ENCODE results near the gene KMO.

The KMO gene

GRCh38 chr1:241598249-241598648 is 66.1 kb downstream of the KMO start:
- no peak for DNase-seq

DNA sequence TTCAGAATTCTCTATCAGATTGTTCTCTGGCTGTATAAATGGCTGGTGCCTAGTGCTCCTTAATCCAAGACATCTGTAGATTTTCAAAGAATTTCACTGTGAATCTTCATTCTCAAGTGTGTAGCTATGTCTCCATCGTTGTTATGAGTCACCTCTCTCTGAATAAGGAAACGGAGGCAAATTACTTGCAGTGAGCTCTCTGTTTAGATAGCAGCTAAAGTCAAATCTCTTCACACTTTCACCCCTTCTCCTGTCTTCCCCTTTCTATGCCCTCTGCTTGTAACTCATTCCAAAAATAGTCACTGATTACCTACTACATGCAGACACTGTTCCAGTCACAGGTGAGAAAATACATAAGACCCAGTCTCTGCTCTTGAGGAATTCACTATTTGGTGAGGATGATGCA is 68.3 kb downstream of the KMO start:
- no peak for DNase-seq

DNA sequence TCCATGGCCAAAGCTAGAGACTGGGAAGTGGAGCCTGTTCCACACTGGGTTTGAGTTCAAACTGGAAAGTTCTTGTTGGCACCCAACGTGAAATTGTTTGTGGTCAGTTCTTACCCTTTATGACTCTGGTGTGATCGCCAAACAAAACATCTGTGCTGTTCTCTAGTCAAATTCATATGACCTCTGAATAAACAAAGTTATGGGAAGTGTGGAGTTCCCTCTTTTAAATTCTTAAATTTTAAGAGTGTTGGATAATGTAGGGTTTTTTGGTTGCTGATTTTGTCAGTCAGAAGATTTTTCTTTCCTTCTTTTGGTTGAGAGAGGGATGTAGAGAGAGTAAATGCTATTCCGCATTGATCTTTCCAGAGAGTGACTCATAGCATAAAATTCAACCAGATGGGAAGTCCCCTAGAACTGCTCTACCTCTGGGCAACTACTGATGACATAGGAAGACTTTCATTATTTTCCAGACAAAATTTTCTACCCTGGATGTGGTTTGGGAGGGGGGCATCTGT is 71.6 kb downstream of the KMO start:
- no peak for DNase-seq

GRCh38 chr1:241605146-241605805 is 73.1 kb downstream of the KMO start:
- DNase-seq, result no peak

DNA sequence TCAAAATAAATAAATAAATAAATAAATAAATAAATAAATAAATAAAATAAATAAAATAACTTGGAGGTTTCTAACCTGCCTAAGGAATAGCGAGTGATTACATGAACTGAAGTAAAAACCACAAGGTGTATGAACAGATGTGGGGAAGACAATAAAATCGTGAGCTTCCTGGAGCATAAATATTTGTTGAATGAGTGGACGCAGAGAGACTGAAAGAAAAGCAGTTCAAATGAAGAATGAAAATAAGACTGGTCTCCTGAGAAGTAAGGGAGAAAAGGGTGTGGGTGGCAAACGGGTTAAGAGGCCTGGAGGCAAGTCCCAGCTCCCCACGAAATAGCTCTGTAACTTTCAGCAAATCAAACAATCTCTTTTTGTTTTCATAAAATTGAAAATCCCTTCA is 74.4 kb downstream of the KMO start:
- no peak for DNase-seq

GRCh38 chr1:241607497-241607896 is 75.3 kb downstream of the KMO start:
- no peak for DNase-seq

DNA sequence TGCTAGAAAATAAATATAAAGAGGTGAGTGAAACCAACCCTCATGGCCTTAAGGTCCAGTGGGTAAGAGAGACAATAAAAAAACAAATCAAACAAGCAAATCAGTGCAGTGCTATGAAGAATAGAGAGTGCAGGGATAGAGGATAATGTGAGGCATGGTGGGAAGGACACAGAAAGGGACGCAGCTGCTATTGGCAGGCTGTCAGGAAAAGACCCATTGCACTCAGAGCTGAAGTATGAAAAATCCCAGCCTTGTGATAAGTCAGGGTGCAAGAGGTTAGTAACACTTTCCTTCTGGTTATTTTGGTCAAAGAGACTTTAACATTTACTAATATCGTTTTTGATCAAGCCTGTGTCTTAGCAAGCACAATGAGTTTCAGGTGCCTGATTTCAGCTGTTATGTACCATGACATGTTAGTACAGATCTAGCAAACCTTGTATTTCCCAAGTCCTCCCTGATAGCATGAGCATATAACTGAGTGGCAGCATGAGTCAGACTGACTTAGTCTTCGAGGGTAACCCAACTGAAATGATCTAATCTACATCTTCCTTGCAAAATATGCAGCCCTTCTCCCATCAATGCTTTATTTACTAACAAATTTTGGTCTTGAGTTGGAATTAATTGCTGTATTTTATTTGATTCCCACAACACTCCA is 76.3 kb downstream of the KMO start:
- DNase-seq, result no peak

DNA sequence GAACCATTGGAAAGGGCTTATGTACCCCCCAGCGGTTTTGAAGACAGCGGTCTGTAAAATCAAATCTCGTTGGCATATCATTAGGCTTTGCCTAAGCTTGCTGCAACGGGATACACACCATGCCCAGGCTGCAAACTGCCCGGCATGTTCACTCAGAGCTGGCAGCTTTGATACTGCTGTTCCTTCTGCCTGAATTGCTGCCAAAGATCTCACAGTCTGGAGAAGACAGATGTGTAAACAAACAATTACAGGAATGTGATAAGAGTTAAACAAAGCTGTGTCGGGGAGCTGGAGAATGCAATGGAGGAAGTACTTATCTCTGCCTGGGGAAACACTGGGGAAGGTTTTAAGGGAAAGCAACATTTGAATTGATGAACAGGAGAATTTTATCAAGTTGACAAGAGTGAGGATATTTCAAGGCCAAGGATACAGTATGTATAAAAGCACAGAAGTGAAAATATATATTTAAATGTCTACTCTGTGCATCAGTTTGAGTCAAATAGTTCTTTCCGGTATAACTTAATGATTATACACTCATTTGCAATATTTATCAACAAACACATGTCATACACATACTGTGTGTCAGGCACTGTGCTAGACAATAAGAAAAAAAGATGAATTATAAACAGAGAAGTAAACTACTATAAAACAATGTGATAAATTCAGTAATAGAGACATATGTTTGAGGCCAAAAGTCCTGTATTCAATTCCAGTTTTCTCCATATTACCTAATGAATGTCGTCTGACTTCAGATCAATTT is 78.1 kb downstream of the KMO start:
- DNase-seq, result no peak

- DNase-seq, result peak; percentile 4 to 11
Observed at GRCh38 chr1:241611063-241611462, 78.9 kb downstream of the KMO start.

- no peak for DNase-seq
Observed at GRCh38 chr1:241611736-241612135, 79.6 kb downstream of the KMO start.

DNA sequence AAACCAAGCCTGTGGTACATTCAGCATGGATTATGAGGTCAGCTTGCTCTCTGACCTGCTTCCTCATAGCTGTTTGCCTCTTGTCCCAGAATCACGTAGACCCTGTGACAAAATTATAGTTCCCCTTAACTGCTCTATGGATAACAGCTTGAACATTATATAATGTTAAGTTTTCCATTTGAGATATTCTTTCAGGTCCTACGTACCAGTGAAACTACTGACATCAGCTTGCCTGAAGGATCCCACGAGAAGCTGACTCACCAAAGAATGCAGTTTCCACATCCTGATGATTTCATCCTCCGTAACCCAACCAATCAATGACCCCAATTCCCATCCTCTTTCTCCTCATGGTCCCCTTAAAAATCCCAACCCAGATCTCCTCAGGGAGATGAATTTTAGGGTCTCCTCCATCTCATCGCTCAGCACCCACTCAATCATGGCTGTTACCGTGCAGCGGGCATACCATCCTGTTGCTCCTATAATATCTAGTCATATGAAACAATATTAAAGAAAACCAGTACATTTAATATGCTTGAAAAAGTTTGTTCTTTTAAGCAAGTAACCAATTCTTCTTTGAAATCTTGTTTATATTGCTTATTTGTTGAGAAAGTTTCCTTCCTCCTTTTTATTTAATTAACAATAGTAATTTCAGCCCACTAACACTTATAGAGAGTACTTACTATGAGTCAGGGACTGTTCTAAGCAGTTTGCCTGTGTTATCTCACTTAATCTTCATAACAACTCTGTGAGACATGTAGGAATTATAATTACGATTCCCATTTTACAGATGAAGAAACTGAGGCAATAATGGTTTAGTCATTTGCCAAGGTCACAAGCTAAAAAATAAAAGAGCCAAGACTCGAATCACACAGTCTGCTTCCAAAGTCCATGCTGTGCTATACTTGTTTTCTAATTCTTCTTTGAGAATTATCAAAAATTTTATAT is 80.6 kb downstream of the KMO start:
- no peak for DNase-seq

DNA sequence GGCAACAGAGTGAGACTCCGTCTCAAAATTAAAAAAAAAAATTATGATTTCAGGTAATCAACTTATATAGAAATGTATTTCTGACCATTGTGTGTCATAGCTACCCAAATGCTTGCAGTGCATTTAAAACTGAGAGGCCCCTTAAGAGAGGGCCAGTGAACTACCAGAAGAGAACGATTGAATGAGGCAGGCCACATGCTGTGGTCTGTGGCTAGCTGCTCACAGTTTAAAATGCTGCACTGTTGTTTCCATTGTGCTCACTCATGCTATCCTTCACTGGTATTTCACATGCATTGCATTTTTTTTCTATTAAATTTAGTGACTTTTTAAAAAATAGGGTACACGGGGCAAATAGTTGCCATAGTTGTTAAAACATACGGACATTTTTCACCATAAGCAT is 82.0 kb downstream of the KMO start:
- DNase-seq, result no peak

DNA sequence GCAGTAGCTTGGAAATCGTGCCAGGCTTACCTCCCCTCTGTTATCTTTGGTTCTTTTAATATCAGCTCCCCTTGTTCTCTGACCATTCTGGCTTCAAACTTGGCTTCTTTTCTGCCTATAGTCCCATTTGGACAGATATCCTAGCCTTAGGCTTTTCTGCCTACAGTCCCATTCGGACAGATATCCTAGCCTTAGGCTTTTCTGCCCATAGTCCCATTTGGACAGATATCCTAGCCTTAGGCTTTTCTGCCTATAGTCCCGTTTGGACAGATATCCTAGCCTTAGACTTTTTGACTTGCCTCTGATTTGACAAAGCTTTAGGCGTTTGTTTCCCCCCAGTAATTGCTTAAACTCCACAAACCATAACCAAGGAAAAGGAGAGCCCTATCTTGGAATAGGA is 82.4 kb downstream of the KMO start:
- DNase-seq, result no peak

DNA sequence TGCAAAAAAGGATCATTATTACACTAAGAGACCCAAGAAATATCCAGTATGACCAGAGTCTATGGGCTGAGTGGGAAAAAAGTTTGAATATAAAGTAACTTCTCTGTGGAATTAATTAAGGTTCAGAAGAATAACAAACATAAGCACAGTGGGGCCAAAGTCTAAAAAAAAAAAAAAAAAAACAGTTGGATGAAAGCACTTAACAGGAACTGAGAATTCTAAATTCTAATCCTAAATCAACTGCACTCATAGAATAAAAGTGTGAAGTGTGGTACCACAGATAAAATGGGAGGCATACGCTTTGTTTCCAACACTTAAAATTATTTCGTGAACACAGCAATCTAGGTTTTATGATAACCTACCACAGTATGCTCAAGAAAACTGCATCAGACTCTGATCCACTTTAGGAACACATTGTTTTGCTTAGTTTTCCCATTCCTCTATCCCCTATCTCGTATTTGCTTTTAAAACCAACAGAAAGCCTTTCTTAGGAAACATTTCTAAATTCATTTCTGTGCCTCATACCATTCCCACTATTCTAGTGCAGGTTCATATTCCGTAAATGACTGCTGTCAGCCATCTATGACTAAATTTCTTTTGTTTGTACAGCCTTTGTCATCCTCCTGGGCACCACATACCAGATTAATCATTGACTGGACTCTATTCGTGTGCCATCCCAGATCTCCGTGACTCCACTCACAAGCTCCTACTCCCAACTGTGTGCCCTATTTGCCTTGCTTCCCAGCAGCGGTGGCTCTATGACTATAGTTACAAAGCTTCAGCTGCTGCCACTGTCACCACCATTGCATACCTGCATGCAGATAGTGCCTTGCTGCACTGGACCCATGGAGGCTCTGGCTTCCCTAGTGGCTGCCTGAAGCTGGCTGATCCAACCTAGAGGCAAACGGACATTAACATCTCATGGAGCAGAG is 83.1 kb downstream of the KMO start:
- no peak for DNase-seq

DNA sequence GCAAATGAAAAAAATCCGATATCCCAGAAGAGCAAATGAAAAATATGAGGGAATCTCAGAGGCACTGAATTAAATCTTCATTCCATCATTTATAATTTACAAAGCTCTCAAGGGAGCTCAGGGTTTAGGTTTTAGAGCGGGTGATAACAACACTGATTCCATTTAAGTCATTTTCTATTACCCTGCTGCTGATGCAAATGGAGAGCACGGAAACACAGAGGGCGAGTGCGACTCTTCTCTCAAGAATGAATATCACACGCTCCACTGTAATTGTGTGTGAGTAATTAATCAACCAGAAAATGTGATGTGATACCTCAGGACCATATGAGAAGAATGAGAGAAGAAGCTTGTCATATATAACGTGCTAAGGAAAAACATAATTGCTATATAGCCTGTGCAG is 85.2 kb downstream of the KMO start:
- no peak for DNase-seq

- DNase-seq, result no peak
Observed at GRCh38 chr1:241622669-241623068, 90.5 kb downstream of the KMO start.

- no peak for DNase-seq
Observed at GRCh38 chr1:241624935-241625334, 92.8 kb downstream of the KMO start.

DNA sequence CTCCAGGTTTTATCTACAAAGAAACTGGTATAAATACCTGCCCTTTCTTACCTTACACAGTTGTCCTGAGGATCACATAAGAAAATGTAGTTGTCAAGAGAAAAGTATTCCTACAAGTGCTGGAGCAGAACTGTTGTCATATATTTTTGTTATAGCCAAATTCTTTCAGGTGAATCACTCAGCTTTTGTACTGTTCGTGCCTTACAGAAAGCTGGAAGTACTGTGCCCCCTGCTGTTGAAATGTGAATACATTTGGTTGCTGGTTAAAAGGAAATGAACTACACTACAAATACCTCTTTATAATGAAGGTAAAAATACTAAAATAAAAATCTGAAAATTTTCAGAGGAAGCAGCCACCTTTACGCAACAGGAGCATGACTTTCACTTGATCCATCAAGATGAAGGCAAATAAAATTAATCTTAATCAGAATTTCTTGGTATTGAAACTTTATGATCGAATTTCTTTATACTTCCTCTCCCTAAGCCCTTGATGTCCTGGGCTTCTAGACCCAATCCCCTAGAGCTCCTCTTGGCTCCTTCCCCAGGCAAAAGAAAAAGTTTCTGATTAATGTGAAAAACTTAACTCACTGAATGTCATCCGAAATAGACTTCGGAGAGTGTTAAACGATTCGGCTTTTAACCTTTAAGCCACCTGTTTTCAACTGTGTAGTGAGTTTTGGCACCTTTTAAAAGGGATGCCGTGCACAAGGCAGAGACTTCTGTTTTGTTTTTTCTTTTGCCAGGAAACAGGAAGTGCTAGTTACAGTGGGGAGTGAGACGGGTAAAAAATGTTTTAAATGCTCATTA is 95.5 kb downstream of the KMO start:
- peak; percentile 40 to 51 for DNase-seq

- no peak for DNase-seq
Observed at GRCh38 chr1:241630005-241630404, 97.8 kb downstream of the KMO start.

- no peak for DNase-seq
Observed at GRCh38 chr1:241630476-241630875, 98.3 kb downstream of the KMO start.

- DNase-seq, result no peak
Observed at GRCh38 chr1:241630899-241631298, 98.7 kb downstream of the KMO start.
